ENCODE measurements around the gene LTBP1. TPM values are rescaled to one million over a fixed set of nuclear protein-coding genes. Genes with fewer than 3 reads are reported as not detected.

The LTBP1 gene
- polyA plus RNA-seq, 2 of the 4 experiments (the other 2 are of a cell fraction) = 23.8 to 30.4 TPM

GRCh38 chr2:33042819-33043218, 96.1 kb downstream of the LTBP1 start:
- no peak for ATAC-seq
- CTCF ChIA-PET = interaction anchor here (0.6 to 0.8 kb wide), 2 partner anchors 107 to 270 kb away, joined by 3 to 4 read pairs; no protein-coding TSS in a partner anchor
- Histone ChIP-seq H3K27ac (peak overlapping the region in 1 of 2 experiments; percentile 18; a peak in 2 of 6 replicates), H3K9me3 (no peaks in the 10 kb centered on the region), H3K4me2 (no peak overlapping the region), H3K4me1 (peaks cover 8% of the 10 kb centered on the region), H3K4me3 (no peak overlapping the region)
- TF ChIP-seq HES2 (IDR thresholded peaks at IDR 0.05) (no peak), RFX5 (IDR thresholded peaks at IDR 0.05) (no peak), ESRRA (IDR thresholded peaks at IDR 0.05; ENCODE audit: borderline replicate concordance, low read length) (no peak), CTCF (IDR thresholded peaks at IDR 0.05) (no peak), NPAS2 (CRISPR knock-in tag; IDR thresholded peaks at IDR 0.05; ENCODE audit: borderline replicate concordance) (no peak), ATOH8 (CRISPR knock-in tag; IDR thresholded peaks at IDR 0.05; ENCODE audit: low read depth) (no peak), GATA3 (IDR thresholded peaks at IDR 0.05; ENCODE audit: borderline replicate concordance) (no peak), ZC3H11A (IDR thresholded peaks at IDR 0.05) (no peak), E2F6 (IDR thresholded peaks at IDR 0.05; ENCODE audit: borderline replicate concordance, low read depth) (no peak)
- DNase-seq (ENCODE audit: low read depth in 1 of 2, low spot score in 1 of 2) = no peak
- WGBS (ENCODE audit: missing lambda C conversion rate) = 91% methylated on average over 3 of the region's 3 CpGs
- POLR2A ChIA-PET = no interaction called here
- FAIRE-seq = no peak

GRCh38 chr2:33047939-33048338, 101.2 kb downstream of the LTBP1 start:
- TF ChIP-seq FOXS1 (CRISPR knock-in tag; IDR thresholded peaks at IDR 0.05) = no peak
- TF ChIP-seq ELK1 (IDR thresholded peaks at IDR 0.05; ENCODE audit: low read depth, low read length) = no peak
- no peak for TF ChIP-seq SMC3 (IDR thresholded peaks at IDR 0.05)
- no peak for TF ChIP-seq EHMT2 (IDR thresholded peaks at IDR 0.05; ENCODE audit: low read depth)
- no peak for TF ChIP-seq TFCP2L1 (CRISPR knock-in tag; IDR thresholded peaks at IDR 0.05)
- WGBS (ENCODE audit: missing lambda C conversion rate) = 39% methylated on average over 2 of the region's 2 CpGs
- Histone ChIP-seq H3K4me2 (peak overlapping the region; percentile 3; the same call in 1 of the 3 replicates), H3K9me3 (no peaks in the 10 kb centered on the region), H3K27ac (peak overlapping the region; percentile 38 to 51; a peak in 4 of 6 replicates), H3K4me3 (no peak overlapping the region), H3K4me1 (peaks cover 29% of the 10 kb centered on the region)
- ChIA-PET CTCF (interaction anchor here (1.4 kb wide), 1 partner anchor 325 kb away, joined by 5 read pairs; no protein-coding TSS in a partner anchor), POLR2A (no interaction called here)
- FAIRE-seq (no peak), ATAC-seq (no peak), DNase-seq (ENCODE audit: low read depth in 1 of 2, low spot score in 1 of 2) (no peak)

- peak; percentile 97 to 99 for ATAC-seq
- no peaks in the 10 kb centered on the region for H3K9me3 ChIP-seq
- WGBS (ENCODE audit: missing lambda C conversion rate) = 8% methylated on average over 7 of the region's 7 CpGs
- peak overlapping the region; percentile 80 for H3K4me2 ChIP-seq
- peak overlapping the region; percentile 84 to 85 for H3K27ac ChIP-seq
- H3K4me3 ChIP-seq = 0 out of 3 replicates have a peak overlapping the region, but pooled peaks have one; percentile 8
- POLR2A ChIA-PET = interaction anchor here (1.1 to 1.8 kb wide), 3 partner anchors 18 to 80 kb away, joined by 3 to 7 read pairs (median 3); no protein-coding TSS in a partner anchor
- DNase-seq (ENCODE audit: low read depth in 1 of 2, low spot score in 1 of 2) = peak; percentile 66 to 95
- CTCF ChIA-PET = interaction anchor here (0.6 to 2.9 kb wide), 14 partner anchors 11 to 321 kb away, joined by 3 to 13 read pairs (median 4); no protein-coding TSS in a partner anchor
- H3K4me1 ChIP-seq = peaks cover 32% of the 10 kb centered on the region
- FAIRE-seq = peak; percentile 36
- TF ChIP-seq JUN (IDR thresholded peaks at IDR 0.05) = peak; percentile 86 to 88
- no peak for TF ChIP-seq HMGXB4 (CRISPR knock-in tag; IDR thresholded peaks at IDR 0.05; ENCODE audit: borderline replicate concordance)
- 0 out of 2 replicates have a peak, but pooled peaks have one; percentile 47 for TF ChIP-seq RARB (CRISPR knock-in tag; IDR thresholded peaks at IDR 0.05)
- TF ChIP-seq EP300 (IDR thresholded peaks at IDR 0.05) = peak; percentile 80 to 84; a peak in 4 of 5 replicates
- TF ChIP-seq CEBPB (IDR thresholded peaks at IDR 0.05) = peak; percentile 92 to 98
- TF ChIP-seq BCL3 (IDR thresholded peaks at IDR 0.05) = peak; percentile 83; the same call in 2 of the 3 replicates
- peak; percentile 92 for TF ChIP-seq GATA3 (IDR thresholded peaks at IDR 0.05; ENCODE audit: borderline replicate concordance)
- peak; percentile 16 to 55; a peak in 3 of 5 replicates for TF ChIP-seq RAD21 (conservative IDR thresholded peaks at IDR 0.05 in 1 of 2, IDR thresholded peaks at IDR 0.05 in 1 of 2)
- no peak for TF ChIP-seq HOXA7 (CRISPR knock-in tag; IDR thresholded peaks at IDR 0.05)
- peak; percentile 38; the same call in 1 of the 2 replicates for TF ChIP-seq ZSCAN20 (CRISPR knock-in tag; IDR thresholded peaks at IDR 0.05)
These were observed 105.0 kb downstream of the LTBP1 start for GRCh38 chr2:33051586-33052360.
